Astrocyte of the hippocampus (primary cell): ENCODE data around the gene TYMS.

Experiments
- DNase-seq: peaks from one replicate; pipeline ENCODE4 v3.0.0; 2011; ENCODE audit warnings: low read depth, low spot score

TYMS gene

GRCh38 chr18:644395-645004 is 13.0 kb upstream of the TYMS start:
- peak; percentile 54 for DNase-seq

- no peak for DNase-seq
Measured at GRCh38 chr18:647304-647703, 10.1 kb upstream of the TYMS start.

GRCh38 chr18:649341-649740 is 8.1 kb upstream of the TYMS start:
- DNase-seq, result no peak

GRCh38 chr18:650428-650858 is 7.0 kb upstream of the TYMS start:
- no peak for DNase-seq

- DNase-seq, result no peak
Measured at GRCh38 chr18:652131-652530, 5.3 kb upstream of the TYMS start.

GRCh38 chr18:653512-653911 is 3.9 kb upstream of the TYMS start:
- no peak for DNase-seq

GRCh38 chr18:654601-655000 is 2.9 kb upstream of the TYMS start:
- no peak for DNase-seq

- DNase-seq, result no peak
Measured at GRCh38 chr18:655445-655844, 2.0 kb upstream of the TYMS start.

- peak; percentile 95 for DNase-seq
Measured at GRCh38 chr18:658001-658946, 821 bp downstream of the TYMS start.

GRCh38 chr18:658947-659533 is 1.6 kb downstream of the TYMS start:
- no peak for DNase-seq

- DNase-seq, result no peak
Measured at GRCh38 chr18:659597-659996, 2.1 kb downstream of the TYMS start.

- no peak for DNase-seq
Measured at GRCh38 chr18:662197-662596, 4.7 kb downstream of the TYMS start.

GRCh38 chr18:666177-666576 is 8.7 kb downstream of the TYMS start:
- DNase-seq, result no peak

GRCh38 chr18:666628-667027 is 9.2 kb downstream of the TYMS start:
- DNase-seq, result no peak

GRCh38 chr18:668260-668659 is 10.8 kb downstream of the TYMS start:
- no peak for DNase-seq

GRCh38 chr18:669077-669476 is 11.6 kb downstream of the TYMS start:
- no peak for DNase-seq

- DNase-seq, result no peak
Measured at GRCh38 chr18:670522-670921, 13.1 kb downstream of the TYMS start.

GRCh38 chr18:671405-671804 is 14.0 kb downstream of the TYMS start:
- DNase-seq, result no peak

GRCh38 chr18:673317-673716 is 15.9 kb downstream of the TYMS start:
- DNase-seq, result no peak

GRCh38 chr18:673769-674168 is 16.3 kb downstream of the TYMS start:
- DNase-seq, result no peak

GRCh38 chr18:675307-675706 is 17.9 kb downstream of the TYMS start:
- DNase-seq, result no peak

GRCh38 chr18:676069-676468 is 18.6 kb downstream of the TYMS start:
- DNase-seq, result no peak

GRCh38 chr18:676736-677135 is 19.3 kb downstream of the TYMS start:
- no peak for DNase-seq
